ENCODE data around the gene COG8. TPM values are rescaled to one million over a fixed set of nuclear protein-coding genes. Genes with fewer than 3 reads are reported as not detected.

Gene COG8
- total and polyA plus RNA-seq, 9 donors = 21.0 to 48.9 (median 40.7) TPM

DNA sequence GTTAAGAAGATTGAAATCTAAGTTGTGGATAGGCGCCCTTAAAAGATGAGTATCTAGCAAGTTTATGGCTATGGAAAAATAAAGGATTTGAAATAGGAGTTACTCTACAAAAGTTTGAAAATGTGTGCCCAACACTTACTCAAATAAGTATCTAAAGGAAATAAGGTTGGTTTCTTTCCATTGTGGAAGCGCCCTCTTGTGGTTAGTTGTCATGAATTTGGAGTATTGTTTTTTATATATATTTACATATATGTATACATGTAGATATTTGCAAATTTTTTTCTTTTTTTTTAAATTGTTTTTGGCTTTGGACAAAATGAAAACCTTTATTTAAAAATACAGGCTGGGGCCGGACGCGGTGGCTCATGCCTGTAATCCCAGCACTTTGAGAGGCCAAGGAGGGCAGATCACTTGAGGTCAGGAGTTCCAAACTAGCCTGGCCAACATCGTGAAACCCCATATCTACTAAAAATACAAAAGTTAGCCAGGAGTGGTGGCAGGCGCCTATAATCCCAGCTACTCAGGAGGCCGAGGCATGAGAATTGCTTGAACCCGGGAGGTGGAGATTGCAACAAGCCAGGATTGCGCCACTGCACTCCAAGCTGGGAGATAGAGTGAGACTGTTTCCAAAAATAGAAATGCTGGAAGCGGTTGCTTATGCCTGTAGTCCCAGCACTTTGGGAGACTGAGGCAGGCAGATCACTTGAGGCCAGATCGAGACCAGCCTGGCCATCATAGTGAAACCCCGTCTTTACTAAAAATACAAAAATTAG, 52.2 kb downstream of the COG8 start:
- H3K27me3 ChIP-seq = no peaks in the 10 kb centered on the region
- intact Hi-C loops (cut with DNase I) = loop anchor here (2.0 to 5.0 kb wide), 3 partner anchors 135 to 140 kb away; no protein-coding TSS in a partner anchor
- H3K9me3 ChIP-seq = no peaks in the 10 kb centered on the region
- 34 to 45% (median 42%) methylated on average over 13 of the region's 13 CpGs for WGBS, 3 donors
- peak in 3 of 5 donors; percentile 44 to 74 (median 44) for DNase-seq
- peaks cover 3% of the 10 kb centered on the region for H3K4me1 ChIP-seq (ENCODE audit: insufficient read depth)
- no peak overlapping the region for H3K27ac ChIP-seq
- no peaks in the 10 kb centered on the region for H3K36me3 ChIP-seq
- TF ChIP-seq CTCF (IDR thresholded peaks at IDR 0.05) (peak; percentile 39 to 66 (median 43)), POLR2A (IDR thresholded peaks at IDR 0.05) (no peak)
- H3K4me3 ChIP-seq = no peak overlapping the region

DNA sequence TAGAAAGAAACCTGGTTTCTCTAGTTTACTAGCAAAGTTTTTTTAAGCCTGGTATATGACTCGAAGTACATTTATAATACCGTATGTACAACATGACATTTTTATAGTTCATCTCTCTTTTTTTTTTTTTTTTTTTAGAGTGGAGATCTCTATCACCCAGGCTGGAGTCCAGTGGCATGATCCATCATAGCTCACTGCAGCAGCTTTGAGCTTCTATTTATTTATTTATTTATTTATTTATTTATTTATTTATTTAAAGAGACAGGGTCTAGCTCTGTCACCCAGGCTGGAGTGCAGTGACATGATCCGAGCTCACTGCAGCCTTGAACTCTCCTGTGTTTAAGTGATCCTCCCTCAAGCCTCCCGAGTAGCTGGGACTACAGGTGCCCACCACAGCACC, 54.1 kb downstream of the COG8 start:
- no peaks in the 10 kb centered on the region for H3K27me3 ChIP-seq
- peaks cover 3% of the 10 kb centered on the region for H3K4me1 ChIP-seq (ENCODE audit: insufficient read depth)
- TF ChIP-seq CTCF (IDR thresholded peaks at IDR 0.05) = no peak
- TF ChIP-seq EP300 (IDR thresholded peaks at IDR 0.05) = no peak
- no peak for TF ChIP-seq POLR2A (IDR thresholded peaks at IDR 0.05)
- H3K36me3 ChIP-seq = no peaks in the 10 kb centered on the region
- no peak overlapping the region for H3K27ac ChIP-seq
- H3K4me3 ChIP-seq = no peak overlapping the region
- H3K9me3 ChIP-seq = no peaks in the 10 kb centered on the region
- WGBS, 3 donors = 76 to 79% (median 79%) methylated on average over 4 of the region's 4 CpGs
- no peak for DNase-seq
- intact Hi-C loops (cut with DNase I) = loop anchor here in 3 of 4 donors (5.0 kb wide), 2 partner anchors 133 to 138 kb away; no protein-coding TSS in a partner anchor

DNA sequence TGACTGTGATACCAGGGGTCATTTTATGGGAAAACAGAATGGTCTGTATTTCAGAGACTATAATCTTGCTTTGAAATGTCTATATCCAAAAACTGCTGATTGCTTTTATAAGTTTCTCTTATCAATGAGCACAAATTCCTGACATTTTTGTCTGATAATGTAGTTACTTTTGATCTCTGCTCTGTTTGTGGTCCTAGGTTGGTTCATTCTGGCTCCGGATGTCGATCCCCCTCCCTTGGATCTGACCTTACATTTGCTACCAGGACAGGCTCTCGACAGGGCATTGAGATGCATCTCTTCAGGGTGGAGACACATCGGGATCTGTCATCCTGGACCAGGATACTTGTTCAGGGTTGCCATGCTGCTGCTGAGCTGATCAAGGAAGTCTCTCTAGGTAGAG, 55.5 kb downstream of the COG8 start:
- no peak overlapping the region for H3K4me3 ChIP-seq
- intact Hi-C loops (cut with DNase I) = no loop called here
- no peaks in the 10 kb centered on the region for H3K9me3 ChIP-seq
- peaks cover 3% of the 10 kb centered on the region for H3K4me1 ChIP-seq (ENCODE audit: insufficient read depth)
- no peaks in the 10 kb centered on the region for H3K36me3 ChIP-seq
- H3K27ac ChIP-seq = no peak overlapping the region
- WGBS, 3 donors = 57 to 74% (median 61%) methylated on average over 4 of the region's 4 CpGs
- H3K27me3 ChIP-seq = no peaks in the 10 kb centered on the region
- no peak for DNase-seq
- TF ChIP-seq EP300 (IDR thresholded peaks at IDR 0.05) (no peak), CTCF (IDR thresholded peaks at IDR 0.05) (no peak), POLR2A (IDR thresholded peaks at IDR 0.05) (no peak)

GRCh38 chr16:69277413-69277812, 62.0 kb downstream of the COG8 start:
- intact Hi-C loops (cut with DNase I) = no loop called here

More at GRCh38 chr16:69277413-69277812, 62.0 kb downstream of the COG8 start:
- Histone ChIP-seq H3K4me3 (no peak overlapping the region), H3K27ac (no peak overlapping the region), H3K4me1 (ENCODE audit: insufficient read depth) (peaks cover 2% of the 10 kb centered on the region), H3K36me3 (no peaks in the 10 kb centered on the region), H3K27me3 (no peaks in the 10 kb centered on the region), H3K9me3 (no peaks in the 10 kb centered on the region)
- no peak for DNase-seq
- TF ChIP-seq POLR2A (IDR thresholded peaks at IDR 0.05) (no peak), CTCF (IDR thresholded peaks at IDR 0.05) (no peak), EP300 (IDR thresholded peaks at IDR 0.05) (no peak)
- 65 to 78% (median 71%) methylated on average over 1 of the region's 1 CpG for WGBS, 3 donors

Other genes starting within 250 kb of the COG8 start
- 1 to 10 TPM in 6 of 7 donors, under 1 TPM in 1; 0.83 to 3.2 (median 2.0) TPM for gene HAS3, start 233.9 kb downstream of the COG8 start, total RNA-seq
- 1 to 10 TPM; 1.1 to 1.3 TPM for gene HAS3, start 233.9 kb downstream of the COG8 start, polyA plus RNA-seq
- gene CHTF8, start 207.0 kb downstream of the COG8 start, total RNA-seq = 10 to 100 TPM; 56.9 to 89.1 (median 82.6) TPM
- 100 to 1,000 TPM in 1 of 2 donors, 10 to 100 TPM in 1; 47.9 to 130 TPM for gene CHTF8, start 207.0 kb downstream of the COG8 start, polyA plus RNA-seq
- gene UTP4, start 206.9 kb downstream of the COG8 start, total RNA-seq = 10 to 100 TPM; 13.8 to 52.4 (median 40.2) TPM
- 10 to 100 TPM; 19.7 to 48.9 TPM for gene UTP4, start 206.9 kb downstream of the COG8 start, polyA plus RNA-seq
- 10 to 100 TPM; 15.1 to 51.8 (median 38.4) TPM for gene SNTB2, start 152.4 kb downstream of the COG8 start, total RNA-seq
- gene SNTB2, start 152.4 kb downstream of the COG8 start, polyA plus RNA-seq = 10 to 100 TPM in 1 of 2 donors, 1 to 10 TPM in 1; 9.4 to 21.2 TPM
- gene VPS4A, start 28.2 kb downstream of the COG8 start, total RNA-seq = 10 to 100 TPM; 18.3 to 34.1 (median 29.5) TPM
- 10 to 100 TPM; 19.7 to 29.1 TPM for gene VPS4A, start 28.2 kb downstream of the COG8 start, polyA plus RNA-seq
- gene PDF, start 9.0 kb downstream of the COG8 start, total RNA-seq = 10 to 100 TPM in 4 of 7 donors, 1 to 10 TPM in 3; 6.5 to 14.3 (median 11.4) TPM
- 1 to 10 TPM in 1 of 2 donors, not detected in 1; 2.4 TPM for gene PDF, start 9.0 kb downstream of the COG8 start, polyA plus RNA-seq
- 10 to 100 TPM in 5 of 7 donors, 1 to 10 TPM in 2; 5.7 to 24.6 (median 16.6) TPM for gene NIP7, start 208 bp upstream of the COG8 start, total RNA-seq
- gene NIP7, start 208 bp upstream of the COG8 start, polyA plus RNA-seq = 10 to 100 TPM in 1 of 2 donors, 1 to 10 TPM in 1; 7.8 to 23.2 TPM
- 1 to 10 TPM in 2 of 7 donors, under 1 TPM in 4, not detected in 1; 0.51 to 4.9 (median 0.66) TPM for gene TMED6, start 12.2 kb upstream of the COG8 start, total RNA-seq
- gene TMED6, start 12.2 kb upstream of the COG8 start, polyA plus RNA-seq = not detected
- gene TERF2, start 46.4 kb upstream of the COG8 start, total RNA-seq = 10 to 100 TPM; 12.8 to 53.7 (median 36.3) TPM
- 10 to 100 TPM; 18.2 to 48.4 TPM for gene TERF2, start 46.4 kb upstream of the COG8 start, polyA plus RNA-seq
- 10 to 100 TPM; 24.8 to 99.0 (median 55.8) TPM for gene CYB5B, start 85.1 kb upstream of the COG8 start, total RNA-seq
- 100 to 1,000 TPM in 1 of 2 donors, 10 to 100 TPM in 1; 48.3 to 148 TPM for gene CYB5B, start 85.1 kb upstream of the COG8 start, polyA plus RNA-seq
- 10 to 100 TPM; 33.5 to 47.9 (median 38.1) TPM for gene NFAT5, start 226.4 kb upstream of the COG8 start, total RNA-seq
- gene NFAT5, start 226.4 kb upstream of the COG8 start, polyA plus RNA-seq = 10 to 100 TPM in 1 of 2 donors, 1 to 10 TPM in 1; 8.2 to 23.7 TPM

All from ovary (tissue), 9 donors.